GM12878 (cell line): ENCODE results near the gene SSBP4. TPM values are rescaled to one million over a fixed set of nuclear protein-coding genes. Genes with fewer than 3 reads are reported as not detected.
A peak's percentile ranks its signal among the peaks of the same experiment; 100 is the strongest.

Source experiments
- ATAC-seq: fragments of 200-7000 bp; cut with Tn5 transposase; 3 replicates; pipeline ENCODE4 v1.9.1; 2020; ENCODE audit warnings: mild to moderate bottlenecking, moderate library complexity
- BruUV-seq: library from RNA; stranded (reverse); fragments of 400-500 nt; replicated peaks from 2 replicates; lab custom pipeline; 2021; lab: Mats Ljungman, UMichigan
- CTCF ChIA-PET: fragments of 300-600 bp; sonication (Branson Sonifier 250); formaldehyde crosslinking; extraction: SDS; loops from one replicate; lab custom pipeline; 2021; ENCODE audit warnings: inconsistent platforms; lab: Yijun Ruan, JAX
- POLR2A ChIA-PET: fragments of 350-600 bp; formaldehyde crosslinking; extraction: SDS; loops from one replicate; lab custom pipeline; 2021; ENCODE audit warnings: inconsistent platforms; lab: Charles Lee
- RAD21 ChIA-PET: fragments of 300-600 bp; sonication (Branson Sonifier 250); formaldehyde crosslinking; loops from one replicate; lab custom pipeline; 2023; ENCODE audit warnings: antibody characterized with exemption; ENCODE audit not compliant: unreplicated experiment; lab: Charles Lee
- SMC1A ChIA-PET: fragments of 300-600 bp; sonication (Branson Sonifier 250); formaldehyde crosslinking; loops from one replicate; lab custom pipeline; 2023; ENCODE audit not compliant: unreplicated experiment, uncharacterized antibody; lab: Charles Lee
- DNase-seq: peaks from one replicate; pipeline ENCODE4 v3.0.0-alpha.2; 2011; ENCODE audit warnings: low read depth, low spot score
- FAIRE-seq: peaks from 3 replicates; lab custom pipeline; 2011; peaks lifted over from hg19 to GRCh38; lab: Jason Lieb, UNC
- H2AFZ ChIP-seq: 2 replicates; pipeline ENCODE4 v1.6.0; 2011; ENCODE audit warnings: low read depth, low read length, control low read depth; ENCODE audit not compliant: control insufficient read depth
- H3K27ac ChIP-seq: 2 replicates; pipeline ENCODE4 v1.5.1; 2011; ENCODE audit warnings: control low read depth; ENCODE audit not compliant: control insufficient read depth, insufficient read depth
- H3K27me3 ChIP-seq, 2 experiments: replicated peaks in 1 of 2; 2 replicates each; pipeline versions ENCODE4 v1.6.0 to v1.6.1; 2011; ENCODE audit warnings: low read length in 1 of 2; ENCODE audit not compliant: control insufficient read depth in 2 of 2, insufficient read depth in 2 of 2
- H3K36me3 ChIP-seq, 2 experiments: 2 replicates each; pipeline ENCODE4 v1.5.1; 2011; ENCODE audit warnings: low read length in 1 of 2; ENCODE audit not compliant: control insufficient read depth in 2 of 2, insufficient read depth in 2 of 2
- H3K4me1 ChIP-seq: 2 replicates; pipeline ENCODE4 v1.6.1; 2011; ENCODE audit warnings: mild to moderate bottlenecking, low read length, moderate library complexity, mixed read lengths; ENCODE audit not compliant: control insufficient read depth, insufficient read depth
- H3K4me2 ChIP-seq: 2 replicates; pipeline ENCODE4 v1.6.0; 2011; ENCODE audit warnings: control low read depth; ENCODE audit not compliant: control insufficient read depth, insufficient read depth
- H3K4me3 ChIP-seq: fragments of 200-600 bp; sonication (generic); 2 replicates; pipeline ENCODE4 v1.5.1; 2016
- H3K79me2 ChIP-seq: 2 replicates; pipeline ENCODE4 v1.6.0; 2011; ENCODE audit warnings: low read length; ENCODE audit not compliant: control insufficient read depth, insufficient read depth
- H3K9ac ChIP-seq: 2 replicates; pipeline ENCODE4 v1.8.0; 2011; ENCODE audit warnings: low read length, control low read depth, mixed read lengths; ENCODE audit not compliant: control insufficient read depth, insufficient read depth
- H3K9me3 ChIP-seq: replicated peaks from 3 replicates; pipeline ENCODE4 v1.5.1; 2011; ENCODE audit warnings: mild to moderate bottlenecking, low read length; ENCODE audit not compliant: control insufficient read depth, insufficient read depth
- H4K20me1 ChIP-seq: 2 replicates; pipeline ENCODE4 v1.6.0; 2011; ENCODE audit not compliant: control insufficient read depth, insufficient read depth
- BMI1 ChIP-seq: fragments of 450-650 bp; IDR thresholded peaks from 2 replicates; pipeline ENCODE4 v1.6.1; 2016; ENCODE audit warnings: mild to moderate bottlenecking, moderate library complexity, borderline replicate concordance
- EZH2 ChIP-seq: IDR thresholded peaks from 2 replicates; pipeline ENCODE4 v1.6.1; 2012; ENCODE audit warnings: low read depth, mild to moderate bottlenecking, control low read depth, inconsistent platforms, low read length, borderline replicate concordance; ENCODE audit not compliant: control insufficient read depth
- SMARCA5 ChIP-seq: fragments of 450-650 bp; IDR thresholded peaks from 2 replicates; pipeline ENCODE4 v1.6.1; 2017; ENCODE audit warnings: mild to moderate bottlenecking
- ZNF217 ChIP-seq: fragments of 450-650 bp; IDR thresholded peaks from 2 replicates; pipeline ENCODE4 v1.6.1; 2017; ENCODE audit warnings: antibody characterized with exemption, mild to moderate bottlenecking
- WGBS: methylation state at CpG from one replicate; pipeline ENCODE4 v1.1.6; 2016; ENCODE audit warnings: low lambda C conversion rate; ENCODE audit not compliant: insufficient replicate concordance, insufficient coverage; ENCODE audit errors: missing lambda C conversion rate; 5-methylcytosine and 5-hydroxymethylcytosine counted together
- in situ Hi-C: fragments of 300-500 bp; cut with MboI; formaldehyde crosslinking; loops from 9 replicates; pipeline ENCODE4 v1.14.3; 2018; ENCODE audit warnings: mixed read lengths
- intact Hi-C: fragments of 100-400 bp; cut with micrococcal nuclease; formaldehyde crosslinking; loops from one replicate; pipeline ENCODE4 v1.14.2; 2022; ENCODE audit not compliant: unreplicated experiment
- polyA plus RNA-seq, 11 experiments: library from polyadenylated mRNA; depleted of rRNA in 4 of 11; unstranded in 6 of 11; stranded (reverse) in 5 of 11; fragments of >200 nt; fragmentation: Nextera tagmentation in 4 of 11; fragmentation: Illumina TruSeq in 1 of 11; extraction: Ambion mirVana in 4 of 11; extraction: Trizol in 1 of 11; gene quantifications; 1 replicate in 1 of 11; 2 replicates in 10 of 11; pipeline versions ENCODE4 v1.2.1 to v1.2.3, GENCODE V29; 2011 to 2016; ENCODE audit warnings: inconsistent platforms in 2 of 11, missing spikeins in 2 of 11, low read depth in 1 of 11
- total RNA-seq, 4 experiments: library from RNA; depleted of rRNA in 3 of 4; stranded (reverse); fragments of >200 nt in 3 of 4; fragmentation: Illumina TruSeq in 1 of 4; extraction: Trizol in 1 of 4; gene quantifications; 2 replicates each; pipeline versions ENCODE4 v1.2.1 to v1.2.3, GENCODE V29; 2013 to 2021
- TF ChIP-seq, protein P1 (sequence below): fragments of 450-650 bp; conservative IDR thresholded peaks from 2 replicates; pipeline ENCODE4 v1.6.1; 2017; ENCODE audit warnings: mild to moderate bottlenecking, moderate library complexity

SSBP4 gene
- total and polyA plus RNA-seq, 10 of the 15 experiments (the other 5 are each of a cell fraction or from before 2014, with no cell fraction given), result 0.37 to 150 (median 38.9) TPM

DNA sequence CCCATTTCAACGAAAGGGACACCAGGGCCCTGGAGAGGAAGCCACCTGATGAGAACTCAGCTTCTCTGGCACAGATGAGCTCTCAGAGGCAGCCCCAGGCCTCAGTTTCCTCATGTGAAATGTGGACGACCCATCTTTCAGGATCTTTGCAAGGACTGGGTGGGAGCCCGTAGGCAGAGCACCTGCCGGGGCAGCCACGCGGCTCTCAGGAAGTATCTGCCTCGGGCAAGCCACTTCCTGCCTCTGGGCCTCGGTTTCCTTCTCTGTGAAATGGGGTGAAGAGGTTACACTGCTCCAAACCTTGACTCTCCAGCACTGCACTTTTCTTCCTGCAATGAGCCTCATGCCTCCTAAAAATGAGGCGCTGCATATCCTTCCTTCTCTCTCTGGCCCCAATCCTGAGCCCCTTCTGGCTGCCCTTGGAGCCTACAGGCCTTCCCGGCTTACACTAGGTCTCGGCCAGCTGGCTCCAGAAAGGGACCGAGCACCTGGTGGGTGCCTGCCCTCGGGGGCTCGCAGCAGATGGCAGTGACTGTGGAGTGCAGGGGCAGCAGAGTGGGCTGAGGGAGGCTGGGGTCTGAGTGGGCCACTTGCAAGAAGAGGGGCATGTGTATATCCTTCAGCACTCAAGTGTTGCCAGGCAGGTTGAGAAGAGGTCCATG lies 3.5 kb downstream of the SSBP4 start:
- Histone ChIP-seq H3K27ac (peak overlapping the region; percentile 51), H3K79me2 (peaks cover 59% of the 10 kb centered on the region), H3K4me3 (peak overlapping the region; percentile 46; the same call in 1 of the 2 replicates), H3K4me2 (peak overlapping the region; percentile 39), H4K20me1 (no peaks in the 10 kb centered on the region), H3K27me3 (no peaks in the 10 kb centered on the region), H2AFZ (no peak overlapping the region), H3K9me3 (no peaks in the 10 kb centered on the region), H3K4me1 (peaks cover 39% of the 10 kb centered on the region), H3K9ac (peak overlapping the region; percentile 31), H3K36me3 (no peaks in the 10 kb centered on the region; a peak in 2 of 4 replicates)
- RAD21 ChIA-PET, result interaction anchor here (0.7 to 1.2 kb wide), 3 partner anchors 12 to 122 kb away, joined by 3 read pairs; no protein-coding TSS in a partner anchor
- FAIRE-seq (no peak), ATAC-seq (no peak), DNase-seq (no peak)
- intact Hi-C loops (no loop called here), in situ Hi-C loops (no loop called here)
- WGBS, result 39% methylated on average over 14 of the region's 14 CpGs
- POLR2A ChIA-PET, result interaction anchor here (0.6 to 1.7 kb wide), 2 partner anchors 143 to 209 kb away, joined by 3 to 4 read pairs; no protein-coding TSS in a partner anchor
- SMC1A ChIA-PET, result no interaction called here
- no TSS peak for BruUV-seq
- TF ChIP-seq BMI1 (no peak), EZH2 (no peak), ZNF217 (0 out of 2 replicates have a peak, but pooled peaks have one; percentile 23), SMARCA5 (0 out of 2 replicates have a peak, but pooled peaks have one; percentile 27)
- TF ChIP-seq, protein P1, sequence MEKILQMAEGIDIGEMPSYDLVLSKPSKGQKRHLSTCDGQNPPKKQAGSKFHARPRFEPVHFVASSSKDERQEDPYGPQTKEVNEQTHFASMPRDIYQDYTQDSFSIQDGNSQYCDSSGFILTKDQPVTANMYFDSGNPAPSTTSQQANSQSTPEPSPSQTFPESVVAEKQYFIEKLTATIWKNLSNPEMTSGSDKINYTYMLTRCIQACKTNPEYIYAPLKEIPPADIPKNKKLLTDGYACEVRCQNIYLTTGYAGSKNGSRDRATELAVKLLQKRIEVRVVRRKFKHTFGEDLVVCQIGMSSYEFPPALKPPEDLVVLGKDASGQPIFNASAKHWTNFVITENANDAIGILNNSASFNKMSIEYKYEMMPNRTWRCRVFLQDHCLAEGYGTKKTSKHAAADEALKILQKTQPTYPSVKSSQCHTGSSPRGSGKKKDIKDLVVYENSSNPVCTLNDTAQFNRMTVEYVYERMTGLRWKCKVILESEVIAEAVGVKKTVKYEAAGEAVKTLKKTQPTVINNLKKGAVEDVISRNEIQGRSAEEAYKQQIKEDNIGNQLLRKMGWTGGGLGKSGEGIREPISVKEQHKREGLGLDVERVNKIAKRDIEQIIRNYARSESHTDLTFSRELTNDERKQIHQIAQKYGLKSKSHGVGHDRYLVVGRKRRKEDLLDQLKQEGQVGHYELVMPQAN, result 0 out of 2 replicates have a peak, but pooled peaks have one; percentile 14
- CTCF ChIA-PET, result interaction anchor here (1.1 to 2.6 kb wide), 3 partner anchors 12 to 202 kb away, joined by 3 to 9 read pairs (median 7); no protein-coding TSS in a partner anchor
